GM12873 (cell line): Measurements from ENCODE around the gene ANKRD13D.
A peak's percentile ranks its signal among the peaks of the same experiment; 100 is the strongest.

Experiments
- TF ChIP-seq, protein P1 (sequence below): IDR thresholded peaks from 2 replicates; pipeline ENCODE4 v1.5.1; 2012; ENCODE audit warnings: low read depth, mild to moderate bottlenecking, moderate library complexity, low read length, control low read depth; ENCODE audit not compliant: insufficient read depth; ENCODE audit errors: missing control alignments

Gene ANKRD13D

DNA sequence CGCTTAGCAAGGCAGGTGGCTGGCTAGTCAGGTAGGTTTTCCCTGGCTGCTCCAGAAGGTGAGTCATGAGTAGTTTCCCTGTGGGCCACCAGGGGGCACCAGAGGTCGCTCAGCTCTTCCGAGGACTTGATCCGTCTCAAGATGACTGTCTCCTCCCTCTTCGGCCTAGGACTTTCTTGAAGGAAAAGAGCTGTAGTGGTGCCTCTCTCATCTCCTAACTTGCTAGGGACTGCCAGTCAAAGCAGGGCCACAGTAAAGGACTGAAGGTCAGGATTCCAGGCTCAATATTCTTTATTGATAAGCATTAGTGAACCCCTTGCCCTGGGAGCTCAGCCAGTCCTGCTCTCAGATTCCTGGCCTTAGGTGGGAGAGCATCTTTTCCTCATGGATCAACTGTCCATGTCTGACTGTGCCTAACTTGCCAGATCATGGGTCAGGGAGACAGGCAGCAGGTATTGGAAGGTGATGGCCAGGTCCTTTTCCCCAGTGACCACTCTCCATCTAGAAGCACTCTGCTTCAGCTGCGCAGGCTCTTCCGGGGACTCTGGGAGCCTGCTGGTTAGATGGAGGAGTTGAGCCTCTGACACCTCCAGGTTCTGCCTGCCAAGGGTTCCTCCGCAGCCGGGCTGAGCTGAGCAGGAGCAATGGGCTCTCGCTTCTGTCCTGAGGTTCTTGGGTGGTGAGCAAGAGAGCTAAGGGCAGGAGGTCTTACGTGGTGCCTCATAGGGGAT lies 62.3 kb downstream of the ANKRD13D start:
- TF ChIP-seq, protein P1, sequence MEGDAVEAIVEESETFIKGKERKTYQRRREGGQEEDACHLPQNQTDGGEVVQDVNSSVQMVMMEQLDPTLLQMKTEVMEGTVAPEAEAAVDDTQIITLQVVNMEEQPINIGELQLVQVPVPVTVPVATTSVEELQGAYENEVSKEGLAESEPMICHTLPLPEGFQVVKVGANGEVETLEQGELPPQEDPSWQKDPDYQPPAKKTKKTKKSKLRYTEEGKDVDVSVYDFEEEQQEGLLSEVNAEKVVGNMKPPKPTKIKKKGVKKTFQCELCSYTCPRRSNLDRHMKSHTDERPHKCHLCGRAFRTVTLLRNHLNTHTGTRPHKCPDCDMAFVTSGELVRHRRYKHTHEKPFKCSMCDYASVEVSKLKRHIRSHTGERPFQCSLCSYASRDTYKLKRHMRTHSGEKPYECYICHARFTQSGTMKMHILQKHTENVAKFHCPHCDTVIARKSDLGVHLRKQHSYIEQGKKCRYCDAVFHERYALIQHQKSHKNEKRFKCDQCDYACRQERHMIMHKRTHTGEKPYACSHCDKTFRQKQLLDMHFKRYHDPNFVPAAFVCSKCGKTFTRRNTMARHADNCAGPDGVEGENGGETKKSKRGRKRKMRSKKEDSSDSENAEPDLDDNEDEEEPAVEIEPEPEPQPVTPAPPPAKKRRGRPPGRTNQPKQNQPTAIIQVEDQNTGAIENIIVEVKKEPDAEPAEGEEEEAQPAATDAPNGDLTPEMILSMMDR = peak; percentile 98
